Stimulated activated CD8-positive, alpha-beta memory T cell treated with anti-CD3 and anti-CD28 coated beads, Interleukin-7, amount 100 ng/mL, for 48 hours (primary cell): ENCODE data around the gene POGZ.
"Not testable (repeated sequence)": the region's sequence is repeated elsewhere in the genome, so short reads cannot be mapped to it uniquely, and the experiment has no call there.

Experiments
- DNase-seq, 2 donors: peaks; one replicate each; pipeline ENCODE4 v3.0.0-alpha.2; 2020; ENCODE audit warnings: low read depth in 1 of 2; ENCODE audit errors: extremely low read depth in 1 of 2

POGZ gene

GRCh38 chr1:151478923-151479322 lies 19.6 kb upstream of the POGZ start:
- no peak for DNase-seq

DNA sequence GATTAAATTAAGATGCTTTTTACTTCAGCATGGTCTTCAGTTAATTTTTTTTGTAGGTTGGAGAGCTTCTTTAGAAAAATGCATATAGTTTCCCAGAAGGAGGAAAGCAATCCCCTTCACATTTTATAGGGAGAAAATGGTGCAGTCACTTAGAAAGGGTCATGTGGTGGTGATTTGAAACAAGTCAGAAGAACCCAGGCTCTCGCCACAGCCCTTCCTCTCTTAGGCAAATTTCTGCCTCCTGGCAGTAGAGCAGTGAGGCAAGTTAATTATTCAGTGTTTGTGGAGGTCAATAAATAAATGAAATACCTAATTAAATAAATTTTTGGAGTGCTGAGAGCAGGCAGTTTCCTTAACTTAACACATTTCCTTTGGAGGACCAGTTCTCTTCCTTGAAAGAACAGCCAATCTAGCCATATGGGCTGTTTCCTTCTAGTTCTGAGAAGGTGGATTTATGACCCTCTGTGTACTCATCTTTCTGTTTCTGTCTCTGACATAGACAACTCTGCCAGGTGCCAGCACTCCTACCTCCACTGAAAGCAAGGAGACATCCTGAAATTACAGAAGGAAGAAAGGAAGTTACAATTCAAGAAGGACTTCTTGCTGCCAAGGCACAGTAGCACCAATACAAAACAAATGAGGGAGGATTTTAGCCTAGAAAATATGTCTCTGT lies 19.0 kb upstream of the POGZ start:
- no peak for DNase-seq

DNA sequence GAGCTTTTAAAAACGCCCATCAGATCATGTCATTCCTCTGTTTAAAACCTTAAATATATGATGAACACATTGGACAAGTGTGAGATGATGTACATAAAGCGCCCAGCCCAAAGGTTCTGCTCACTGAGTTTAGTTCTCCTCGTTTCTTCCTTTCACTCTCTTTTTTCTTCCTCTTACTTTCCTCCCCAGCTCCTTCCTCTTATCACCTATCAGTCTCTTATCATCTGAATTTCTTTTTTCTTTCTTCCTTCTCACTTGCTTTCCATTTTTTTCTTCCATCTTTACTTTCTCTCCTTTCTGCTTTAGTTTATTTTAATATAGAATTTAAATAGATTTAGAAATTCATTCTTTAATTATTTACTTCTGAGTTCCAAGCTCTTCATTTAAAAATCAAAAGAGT lies 17.8 kb upstream of the POGZ start:
- DNase-seq: no peak

GRCh38 chr1:151476083-151476482 lies 16.8 kb upstream of the POGZ start:
- DNase-seq: no peak

GRCh38 chr1:151475175-151475574 lies 15.9 kb upstream of the POGZ start:
- DNase-seq: no peak

DNA sequence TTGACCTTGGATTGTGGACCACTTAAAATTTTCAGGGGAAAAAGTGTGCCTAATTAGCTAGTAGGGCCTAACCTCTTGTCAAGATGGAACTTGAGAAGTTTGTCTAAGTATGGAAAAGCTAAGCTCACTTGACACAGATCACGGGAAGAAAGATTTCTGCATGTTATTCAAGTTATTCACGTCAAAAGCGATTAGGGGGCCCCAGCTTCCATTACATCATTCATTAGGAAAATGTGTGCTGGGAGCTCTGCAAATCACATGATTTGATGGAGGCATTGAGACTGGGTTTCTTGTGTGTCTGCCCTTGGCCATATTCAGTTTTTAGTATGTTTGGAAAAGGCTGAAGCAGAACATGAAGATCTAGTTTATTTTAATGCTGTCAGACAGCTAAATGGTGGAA lies 15.5 kb upstream of the POGZ start:
- DNase-seq: no peak

GRCh38 chr1:151472856-151473731 lies 13.8 kb upstream of the POGZ start:
- DNase-seq: no peak

GRCh38 chr1:151465026-151465425 lies 5.7 kb upstream of the POGZ start:
- no peak for DNase-seq

DNA sequence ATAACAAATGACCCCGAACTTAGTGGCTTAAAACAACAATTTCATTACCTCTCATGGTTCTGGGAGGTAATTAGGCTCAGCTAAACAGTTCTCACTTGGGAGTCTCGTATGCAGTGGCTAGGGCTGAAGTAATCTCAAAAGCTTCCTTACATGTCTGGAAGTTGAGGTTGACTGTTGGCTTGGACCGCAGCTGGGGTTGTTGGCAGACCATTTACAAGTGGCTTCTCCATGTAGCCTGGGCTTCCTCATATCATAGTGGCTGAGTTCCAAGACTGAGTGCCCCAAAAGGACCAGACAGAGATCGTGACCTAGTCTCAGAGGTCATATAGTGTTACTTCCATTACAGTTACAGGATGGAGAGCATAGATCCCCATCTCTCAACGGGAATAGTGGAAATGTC lies 2.4 kb upstream of the POGZ start:
- DNase-seq: no peak

DNA sequence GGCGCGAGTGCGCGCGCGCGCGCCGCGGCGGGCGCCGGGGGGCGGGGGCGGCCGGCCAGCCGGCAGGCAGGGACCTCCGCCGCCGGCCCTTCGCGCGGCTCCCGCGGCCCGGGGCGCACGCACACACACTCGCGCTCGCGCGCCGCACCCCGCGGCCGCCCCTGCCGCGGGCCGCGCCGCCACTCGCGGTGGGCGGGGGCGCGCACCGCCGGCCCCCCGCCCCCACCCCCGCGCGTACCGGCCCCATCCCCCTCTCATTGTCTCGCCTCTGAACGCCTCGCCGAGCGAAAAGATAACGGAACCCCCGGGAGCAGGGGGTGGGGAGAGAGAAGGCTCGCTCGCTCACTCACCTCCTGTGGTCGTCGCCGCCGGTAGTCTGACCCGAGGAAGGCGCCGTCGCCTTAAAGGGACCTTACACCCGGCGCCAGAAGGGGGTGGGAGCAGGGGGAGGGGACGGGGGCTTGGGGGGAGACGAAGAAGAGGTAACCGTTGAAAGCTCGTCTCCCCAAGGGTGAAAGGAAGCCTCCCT lies 428 bp downstream of the POGZ start:
- DNase-seq: no peak

GRCh38 chr1:151457911-151458801 lies 1.1 kb downstream of the POGZ start:
- DNase-seq: no peak

- no peak for DNase-seq
These were observed 3.3 kb downstream of the POGZ start for GRCh38 chr1:151455966-151456365.

DNA sequence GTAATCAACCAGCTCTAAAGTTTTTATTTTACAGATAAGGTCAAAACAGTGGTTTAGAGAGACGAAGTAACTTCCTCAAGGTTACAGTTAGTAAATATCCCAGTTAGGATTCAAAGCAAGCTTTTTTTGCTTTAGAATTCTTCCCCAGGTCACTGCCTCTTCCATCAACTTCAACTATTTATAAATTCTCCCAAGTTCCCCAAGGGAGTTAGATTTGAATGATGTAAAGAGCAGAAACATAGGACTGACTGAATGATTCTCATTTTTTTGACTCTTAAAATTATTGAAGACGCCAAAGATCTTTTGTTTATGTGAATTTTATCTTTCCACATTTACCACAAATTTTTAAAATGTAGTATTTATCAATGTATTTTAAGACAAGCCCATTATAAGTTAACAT lies 4.1 kb downstream of the POGZ start:
- no peak for DNase-seq

- no peak for DNase-seq
These were observed 11.6 kb downstream of the POGZ start for GRCh38 chr1:151447696-151448095.

DNA sequence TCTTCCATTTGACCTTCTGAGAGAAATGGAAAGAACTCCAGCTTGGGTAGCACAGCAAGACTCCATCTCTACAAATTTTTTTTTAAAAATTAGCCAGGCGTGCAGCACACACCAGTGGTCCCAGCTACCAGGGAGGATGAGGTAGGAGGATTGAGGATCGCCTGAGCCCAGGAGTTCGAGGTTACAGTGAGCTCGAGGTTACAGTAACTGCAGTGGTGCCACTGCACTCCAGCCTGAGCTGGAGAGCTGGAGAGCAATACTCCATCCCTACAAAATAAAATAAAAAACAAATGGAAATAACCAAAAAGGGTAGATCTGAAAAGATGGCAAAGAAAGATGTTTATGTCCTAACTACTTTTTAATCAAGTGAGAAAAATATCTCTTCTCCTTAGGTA lies 14.5 kb downstream of the POGZ start:
- no peak for DNase-seq

- DNase-seq: peak in 1 of 2 donors; percentile 44
These were observed 15.2 kb downstream of the POGZ start for GRCh38 chr1:151443846-151444782.

- not testable (repeated sequence) for DNase-seq
These were observed 21.9 kb downstream of the POGZ start for GRCh38 chr1:151437396-151437795.

GRCh38 chr1:151436985-151437384 lies 22.3 kb downstream of the POGZ start:
- no peak for DNase-seq

DNA sequence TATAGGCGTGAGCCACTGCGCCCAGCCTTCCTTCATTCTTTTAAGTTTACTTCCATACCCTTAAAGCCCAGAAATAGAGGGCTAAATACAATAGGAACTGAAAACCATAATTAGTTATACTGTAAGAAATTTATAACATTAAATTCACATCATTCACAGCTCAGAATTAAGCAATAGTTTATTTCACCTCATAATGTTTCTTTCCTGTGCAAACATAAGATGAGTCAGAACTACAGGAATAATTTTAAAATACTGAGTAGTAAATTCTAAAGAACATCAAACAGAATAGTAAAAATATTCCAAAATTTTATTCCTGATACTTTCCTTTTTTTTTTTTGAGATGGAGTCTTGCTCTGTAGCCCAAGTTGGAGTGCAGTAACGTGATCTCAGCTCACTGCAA lies 24.1 kb downstream of the POGZ start:
- DNase-seq: no peak

- not testable (repeated sequence) for DNase-seq
These were observed 25.5 kb downstream of the POGZ start for GRCh38 chr1:151433827-151434226.
